ENCODE results near the gene CAMKV.

The CAMKV gene

GRCh38 chr3:49844464-49845183 is 25.1 kb downstream of the CAMKV start:
- TF ChIP-seq, protein P1, sequence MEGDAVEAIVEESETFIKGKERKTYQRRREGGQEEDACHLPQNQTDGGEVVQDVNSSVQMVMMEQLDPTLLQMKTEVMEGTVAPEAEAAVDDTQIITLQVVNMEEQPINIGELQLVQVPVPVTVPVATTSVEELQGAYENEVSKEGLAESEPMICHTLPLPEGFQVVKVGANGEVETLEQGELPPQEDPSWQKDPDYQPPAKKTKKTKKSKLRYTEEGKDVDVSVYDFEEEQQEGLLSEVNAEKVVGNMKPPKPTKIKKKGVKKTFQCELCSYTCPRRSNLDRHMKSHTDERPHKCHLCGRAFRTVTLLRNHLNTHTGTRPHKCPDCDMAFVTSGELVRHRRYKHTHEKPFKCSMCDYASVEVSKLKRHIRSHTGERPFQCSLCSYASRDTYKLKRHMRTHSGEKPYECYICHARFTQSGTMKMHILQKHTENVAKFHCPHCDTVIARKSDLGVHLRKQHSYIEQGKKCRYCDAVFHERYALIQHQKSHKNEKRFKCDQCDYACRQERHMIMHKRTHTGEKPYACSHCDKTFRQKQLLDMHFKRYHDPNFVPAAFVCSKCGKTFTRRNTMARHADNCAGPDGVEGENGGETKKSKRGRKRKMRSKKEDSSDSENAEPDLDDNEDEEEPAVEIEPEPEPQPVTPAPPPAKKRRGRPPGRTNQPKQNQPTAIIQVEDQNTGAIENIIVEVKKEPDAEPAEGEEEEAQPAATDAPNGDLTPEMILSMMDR (IDR thresholded peaks at IDR 0.05; ENCODE audit: low read depth, low read length), result no peak
- no peak overlapping the region for H3K4me3 ChIP-seq (ENCODE audit: low read depth, low read length)

GRCh38 chr3:49842843-49843517 is 26.7 kb downstream of the CAMKV start:
- H3K4me3 ChIP-seq (ENCODE audit: low read depth, low read length), result no peak overlapping the region
- TF ChIP-seq, protein P1 (IDR thresholded peaks at IDR 0.05; ENCODE audit: low read depth, low read length), result no peak

DNA sequence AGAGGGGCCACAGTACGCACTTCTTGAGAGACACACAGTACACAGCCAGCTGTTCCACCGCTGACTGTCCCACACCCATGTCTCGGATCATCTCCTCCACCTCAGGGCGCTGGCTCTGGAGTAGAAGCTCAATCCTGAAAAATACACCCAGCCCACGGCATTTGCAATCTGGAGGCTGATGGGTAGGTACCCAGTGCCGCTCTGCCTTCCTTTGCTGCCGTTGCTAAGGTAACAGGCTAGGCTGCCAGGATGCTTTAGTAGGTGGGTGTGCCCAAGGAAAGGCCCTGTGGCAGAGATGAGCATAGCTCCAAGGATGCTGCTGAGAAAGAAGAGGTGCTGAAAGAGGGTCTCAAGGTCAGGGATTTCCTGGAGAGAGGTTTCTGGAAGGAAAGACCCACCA is 27.9 kb downstream of the CAMKV start:
- TF ChIP-seq, protein P1 (IDR thresholded peaks at IDR 0.05; ENCODE audit: low read depth, low read length), result no peak
- H3K4me3 ChIP-seq (ENCODE audit: low read depth, low read length), result no peak overlapping the region

DNA sequence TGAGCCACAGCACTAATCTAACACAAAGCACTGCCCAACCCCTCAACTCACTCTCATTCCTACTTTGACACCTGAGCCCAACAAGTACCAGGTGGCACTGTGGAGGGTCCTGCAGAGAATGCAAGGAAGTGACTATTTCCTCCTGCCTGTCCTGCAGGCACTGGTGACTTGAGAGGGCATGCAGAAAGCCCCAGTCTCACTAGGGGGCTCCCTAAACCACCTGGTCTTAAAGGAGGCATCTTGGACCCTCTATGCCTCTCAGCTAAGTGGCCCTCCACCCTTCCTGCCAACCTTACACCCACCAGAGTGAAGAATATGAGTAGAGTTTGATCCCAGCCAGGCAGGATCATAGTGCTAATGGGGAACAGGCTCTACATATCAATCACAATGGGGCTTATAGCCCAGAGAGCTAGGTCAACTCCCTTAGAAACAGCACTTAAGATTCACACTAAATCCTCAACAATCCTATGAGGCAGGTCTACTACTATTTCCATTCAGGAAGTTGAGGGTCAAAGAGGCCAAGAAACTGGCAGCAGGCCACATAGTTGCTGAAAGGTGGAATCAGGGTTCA is 28.5 kb downstream of the CAMKV start:
- no peak overlapping the region for H3K4me3 ChIP-seq (ENCODE audit: low read depth, low read length)
- TF ChIP-seq, protein P1 (IDR thresholded peaks at IDR 0.05; ENCODE audit: low read depth, low read length), result no peak; the same call in 1 of the 2 replicates

DNA sequence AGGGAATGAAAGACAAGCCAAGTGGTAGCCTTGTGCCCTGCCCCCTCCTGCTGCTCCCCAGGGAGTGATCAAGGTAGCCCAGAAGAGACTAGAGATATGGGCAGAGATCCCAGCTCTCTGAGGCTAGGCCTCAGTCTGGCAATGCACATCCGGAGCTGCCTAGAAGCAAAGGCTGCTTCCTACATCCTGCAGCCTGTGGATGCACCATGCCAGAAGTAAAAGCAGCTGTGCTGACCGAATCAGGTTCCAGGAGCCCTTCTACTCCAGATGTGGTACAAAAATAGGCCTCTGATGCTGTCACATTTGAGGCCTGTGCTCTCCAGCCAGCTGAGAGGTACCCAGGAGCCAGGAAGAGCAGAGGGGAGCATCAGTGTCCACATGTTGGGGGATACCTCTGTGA is 29.3 kb downstream of the CAMKV start:
- TF ChIP-seq, protein P1 (IDR thresholded peaks at IDR 0.05; ENCODE audit: low read depth, low read length), result no peak
- H3K4me3 ChIP-seq (ENCODE audit: low read depth, low read length), result no peak overlapping the region

DNA sequence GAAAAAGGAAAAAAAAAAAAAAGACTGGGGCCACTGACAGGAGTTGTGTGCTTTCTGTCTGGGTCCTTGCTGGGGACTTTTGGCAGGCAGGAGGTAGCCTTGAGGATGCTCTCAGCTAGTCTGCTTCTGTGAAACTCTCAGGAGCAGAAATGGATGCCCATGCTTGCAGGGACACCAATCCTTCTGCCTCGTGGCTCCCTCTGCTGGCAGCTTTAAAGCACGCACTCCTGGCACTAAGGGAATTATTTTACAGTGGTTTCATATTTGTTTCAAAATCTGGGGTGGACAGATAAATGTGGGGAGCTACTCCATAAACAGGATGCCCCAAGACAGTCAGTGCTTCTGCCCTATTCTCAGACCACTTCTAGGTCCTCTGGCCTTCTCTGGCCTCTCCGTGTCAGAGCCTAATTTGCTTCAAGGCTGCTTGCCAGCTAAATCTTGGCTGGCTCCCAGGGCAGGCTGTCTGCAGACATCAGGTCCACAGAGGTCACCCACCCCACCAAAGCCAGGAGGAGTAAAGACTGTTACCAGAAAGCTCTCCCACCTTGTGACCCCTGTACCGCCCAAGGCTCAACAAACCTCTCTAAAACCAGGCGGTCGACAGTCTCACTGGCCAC is 30.4 kb downstream of the CAMKV start:
- H3K4me3 ChIP-seq (ENCODE audit: low read depth, low read length), result no peak overlapping the region
- TF ChIP-seq, protein P1 (IDR thresholded peaks at IDR 0.05; ENCODE audit: low read depth, low read length), result peak; percentile 66
